IMR-90 (cell line): ENCODE data around the gene SLC44A1. TPM values are rescaled to one million over a fixed set of nuclear protein-coding genes. Genes with fewer than 3 reads are reported as not detected.

Experiments used
- ATAC-seq: fragments of 200-7000 bp; cut with Tn5 transposase; 2 replicates; pipeline ENCODE4 v1.9.1; 2020; ENCODE audit warnings: low read depth, mild to moderate bottlenecking, moderate library complexity
- BruUV-seq: library from RNA; stranded (reverse); fragments of 400-500 nt; replicated peaks from 2 replicates; lab custom pipeline; 2021; lab: Mats Ljungman, UMichigan
- CTCF ChIA-PET: fragments of 300-600 bp; formaldehyde crosslinking; extraction: SDS; loops from one replicate; lab custom pipeline; 2021; ENCODE audit warnings: antibody characterized with exemption; lab: Yijun Ruan, JAX
- POLR2A ChIA-PET: fragments of 300-600 bp; sonication (Branson Sonifier 250); formaldehyde crosslinking; loops from one replicate; lab custom pipeline; 2022; ENCODE audit warnings: antibody characterized with exemption; ENCODE audit not compliant: unreplicated experiment; lab: Charles Lee
- DNase-seq: peaks from one replicate; pipeline ENCODE4 v3.0.0; 2013
- H2AFZ ChIP-seq: replicated peaks from 2 replicates; pipeline ENCODE3; 2013; ENCODE audit warnings: low read length, mild to moderate bottlenecking; ENCODE audit not compliant: poor library complexity
- H2AK5ac ChIP-seq: 2 replicates; pipeline ENCODE4 v1.6.1; 2013; ENCODE audit warnings: low read depth, low read length, inconsistent platforms
- H2AK9ac ChIP-seq: replicated peaks from 2 replicates; pipeline ENCODE3; 2013; ENCODE audit warnings: mild to moderate bottlenecking, low read depth, low read length, moderate library complexity; ENCODE audit not compliant: poor library complexity
- H2BK120ac ChIP-seq: 2 replicates; pipeline ENCODE4 v1.6.1; 2013; ENCODE audit warnings: low read depth, low read length, inconsistent platforms
- H2BK15ac ChIP-seq: 3 replicates; pipeline ENCODE4 v1.6.1; 2013; ENCODE audit warnings: low read depth, low read length, inconsistent platforms
- H2BK20ac ChIP-seq: 2 replicates; pipeline ENCODE4 v1.6.1; 2013; ENCODE audit warnings: low read depth, mild to moderate bottlenecking, inconsistent platforms, low read length, moderate library complexity
- H2BK5ac ChIP-seq: 2 replicates; pipeline ENCODE4 v1.6.1; 2013; ENCODE audit warnings: mild to moderate bottlenecking, low read depth, low read length, inconsistent platforms; ENCODE audit not compliant: poor library complexity, severe bottlenecking
- H3K14ac ChIP-seq: replicated peaks from 2 replicates; pipeline ENCODE4 v1.6.1; 2013; ENCODE audit warnings: low read depth, low read length, inconsistent platforms
- H3K18ac ChIP-seq: 2 replicates; pipeline ENCODE4 v1.6.1; 2013; ENCODE audit warnings: low read depth, low read length, control low read depth
- H3K23ac ChIP-seq: 2 replicates; pipeline ENCODE4 v1.6.1; 2013; ENCODE audit warnings: low read depth, low read length, inconsistent platforms
- H3K27ac ChIP-seq: 2 replicates; pipeline ENCODE4 v1.5.1; 2013; ENCODE audit warnings: mild to moderate bottlenecking, control low read depth, low read length; ENCODE audit not compliant: insufficient read depth
- H3K27me3 ChIP-seq: 2 replicates; pipeline ENCODE4 v1.6.1; 2013; ENCODE audit warnings: low read length; ENCODE audit not compliant: control insufficient read depth, insufficient read depth
- H3K36me3 ChIP-seq: 2 replicates; pipeline ENCODE4 v1.6.1; 2013; ENCODE audit warnings: low read length, mixed read lengths; ENCODE audit not compliant: control insufficient read depth, insufficient read depth
- H3K4ac ChIP-seq: 2 replicates; pipeline ENCODE4 v1.6.1; 2013; ENCODE audit warnings: low read depth, low read length, inconsistent platforms
- H3K4me1 ChIP-seq: 2 replicates; pipeline ENCODE4 v1.6.1; 2013; ENCODE audit warnings: low read length, mixed read lengths; ENCODE audit not compliant: control insufficient read depth, insufficient read depth
- H3K4me2 ChIP-seq: 2 replicates; pipeline ENCODE4 v1.6.1; 2013; ENCODE audit warnings: low read depth, mild to moderate bottlenecking, control low read depth, low read length, moderate library complexity
- H3K4me3 ChIP-seq: 2 replicates; pipeline ENCODE4 v1.5.1; 2013; ENCODE audit warnings: low read depth, mild to moderate bottlenecking, control low read depth, low read length, moderate library complexity; ENCODE audit not compliant: insufficient read depth
- H3K56ac ChIP-seq: 2 replicates; pipeline ENCODE4 v1.6.1; 2013; ENCODE audit warnings: low read length, inconsistent platforms; ENCODE audit not compliant: insufficient read depth; ENCODE audit errors: extremely low read depth
- H3K79me1 ChIP-seq, 2 experiments: 2 replicates each; pipeline ENCODE4 v1.6.1; 2013; ENCODE audit warnings: low read length in 2 of 2, inconsistent platforms in 1 of 2, low read depth in 1 of 2
- H3K9ac ChIP-seq: 2 replicates; pipeline ENCODE4 v1.6.1; 2013; ENCODE audit warnings: low read depth, low read length, control low read depth
- H3K9me1 ChIP-seq: 2 replicates; pipeline ENCODE4 v1.6.1; 2013; ENCODE audit warnings: low read length, inconsistent platforms; ENCODE audit not compliant: insufficient read depth
- H3K9me3 ChIP-seq: 2 replicates; pipeline ENCODE4 v1.6.1; 2013; ENCODE audit warnings: low read length; ENCODE audit not compliant: control insufficient read depth, insufficient read depth
- H4K20me1 ChIP-seq: 2 replicates; pipeline ENCODE4 v1.6.1; 2013; ENCODE audit warnings: low read length, inconsistent platforms; ENCODE audit not compliant: insufficient read depth
- H4K5ac ChIP-seq: 2 replicates; pipeline ENCODE4 v1.6.1; 2013; ENCODE audit warnings: mild to moderate bottlenecking, low read depth, low read length, control low read depth
- H4K8ac ChIP-seq, 2 experiments: 2 replicates each; pipeline ENCODE4 v1.6.1; 2013; ENCODE audit warnings: low read depth in 2 of 2, low read length in 2 of 2, control low read depth in 1 of 2, inconsistent platforms in 1 of 2
- H4K91ac ChIP-seq: 2 replicates; pipeline ENCODE4 v1.6.1; 2013; ENCODE audit warnings: low read depth, low read length, inconsistent platforms; ENCODE audit not compliant: insufficient read depth
- BHLHE40 ChIP-seq: fragments of 150-350 bp; IDR thresholded peaks from 2 replicates; pipeline ENCODE4 v1.6.1; 2016; ENCODE audit warnings: mild to moderate bottlenecking, low read depth, low read length
- CEBPB ChIP-seq: IDR thresholded peaks from 2 replicates; pipeline ENCODE4 v1.6.1; 2012; ENCODE audit warnings: low read depth, low read length, improper control_type of control experiment
- CHD1 ChIP-seq: IDR thresholded peaks from 2 replicates; pipeline ENCODE4 v1.6.1; 2012; ENCODE audit warnings: low read depth, low read length, improper control_type of control experiment
- CTCF ChIP-seq: conservative IDR thresholded peaks from 2 replicates; pipeline ENCODE4 v1.5.1; 2012; ENCODE audit warnings: mild to moderate bottlenecking, low read depth, low read length, improper control_type of control experiment
- ELK1 ChIP-seq: fragments of 150-350 bp; IDR thresholded peaks from 2 replicates; pipeline ENCODE4 v1.6.1; 2016; ENCODE audit warnings: low read depth, mild to moderate bottlenecking, low read length, moderate library complexity, borderline replicate concordance
- FOS ChIP-seq: fragments of 150-350 bp; IDR thresholded peaks from 2 replicates; pipeline ENCODE4 v1.6.1; 2016; ENCODE audit warnings: low read depth, low read length
- MAFK ChIP-seq: IDR thresholded peaks from 2 replicates; pipeline ENCODE4 v1.6.1; 2012; ENCODE audit warnings: low read depth, low read length, improper control_type of control experiment
- MAZ ChIP-seq: IDR thresholded peaks from 2 replicates; pipeline ENCODE4 v1.6.1; 2012; ENCODE audit warnings: low read depth, mild to moderate bottlenecking, low read length, improper control_type of control experiment, moderate library complexity, borderline replicate concordance
- MXI1 ChIP-seq: IDR thresholded peaks from 2 replicates; pipeline ENCODE4 v1.6.1; 2012; ENCODE audit warnings: low read depth, mild to moderate bottlenecking, low read length, moderate library complexity, borderline replicate concordance
- NFE2L2 ChIP-seq: fragments of 150-350 bp; IDR thresholded peaks from 2 replicates; pipeline ENCODE4 v1.6.1; 2016; ENCODE audit warnings: low read depth, mild to moderate bottlenecking, low read length
- POLR2A ChIP-seq: IDR thresholded peaks from 2 replicates; pipeline ENCODE4 v1.6.1; 2012; ENCODE audit warnings: mild to moderate bottlenecking, low read depth, low read length
- RAD21 ChIP-seq: IDR thresholded peaks from 2 replicates; pipeline ENCODE4 v1.6.1; 2012; ENCODE audit warnings: low read length, improper control_type of control experiment
- RCOR1 ChIP-seq: IDR thresholded peaks from 2 replicates; pipeline ENCODE4 v1.6.1; 2012; ENCODE audit warnings: mild to moderate bottlenecking, low read length, improper control_type of control experiment; ENCODE audit not compliant: insufficient replicate concordance
- RFX5 ChIP-seq: IDR thresholded peaks from 2 replicates; pipeline ENCODE4 v1.8.0; 2012; ENCODE audit warnings: low read depth, mild to moderate bottlenecking, low read length, moderate library complexity
- SMC3 ChIP-seq: fragments of 150-350 bp; IDR thresholded peaks from 2 replicates; pipeline ENCODE4 v1.6.1; 2016; ENCODE audit warnings: low read depth, mild to moderate bottlenecking, antibody characterized with exemption, low read length, moderate library complexity
- USF2 ChIP-seq: fragments of 150-350 bp; IDR thresholded peaks from 2 replicates; pipeline ENCODE4 v1.6.1; 2017; ENCODE audit warnings: mild to moderate bottlenecking, antibody characterized with exemption, low read length, low read depth
- WGBS, 2 experiments: methylation state at CpG; one replicate each; pipeline versions ENCODE4 v1.1.5 to v1.1.7; 2013; ENCODE audit warnings: missing lambda C conversion rate in 2 of 2; ENCODE audit not compliant: insufficient read length in 1 of 2; ENCODE audit errors: extremely low coverage in 2 of 2; 5-methylcytosine and 5-hydroxymethylcytosine counted together
- dilution Hi-C: fragments of 300-500 bp; cut with HindIII; formaldehyde crosslinking; loops from one replicate; pipeline ENCODE4 v1.14.3; 2018; ENCODE audit warnings: low sequenced_read_pairs; ENCODE audit not compliant: unreplicated experiment
- in situ Hi-C: fragments of 300-500 bp; cut with MboI; formaldehyde crosslinking; loops from 3 replicates; pipeline ENCODE4 v1.14.3; 2019; ENCODE audit warnings: low sequenced_read_pairs, inconsistent platforms, mixed read lengths
- intact Hi-C: fragments of 100-400 bp; cut with micrococcal nuclease; formaldehyde crosslinking; loops from 2 replicates; pipeline ENCODE4 v1.10.0; 2022
- polyA plus RNA-seq, 3 experiments: library from polyadenylated mRNA; depleted of rRNA; stranded (reverse); fragments of >200 nt; gene quantifications; 2 replicates each; pipeline ENCODE4 v1.2.3, GENCODE V29; 2012; ENCODE audit warnings: low replicate concordance in 1 of 3
- total RNA-seq: library from RNA; depleted of rRNA; stranded (reverse); fragments of >200 nt; gene quantifications from 2 replicates; pipeline ENCODE4 v1.2.3, GENCODE V29; 2012

SLC44A1 gene
- total and polyA plus RNA-seq, 2 of the 4 experiments (the other 2 are of a cell fraction), result 5.2 to 21.7 TPM

GRCh38 chr9:105357937-105358336, 113.5 kb downstream of the SLC44A1 start:
- Histone ChIP-seq H3K4me1 (0 out of 2 replicates have a peak, but pooled peaks cover 2% of the 10 kb centered on the region), H3K18ac (no peak overlapping the region), H2BK20ac (no peak overlapping the region), H3K79me1 (no peaks in the 10 kb centered on the region), H3K27me3 (no peaks in the 10 kb centered on the region), H2AFZ (no peak overlapping the region), H4K20me1 (no peaks in the 10 kb centered on the region), H2BK120ac (no peak overlapping the region), H3K4me3 (no peak overlapping the region), H3K56ac (no peak overlapping the region), H2AK5ac (no peak overlapping the region), H2AK9ac (no peak overlapping the region), H3K9me3 (no peaks in the 10 kb centered on the region), H3K4me2 (no peak overlapping the region), H4K5ac (no peak overlapping the region), H3K4ac (no peak overlapping the region), H2BK15ac (no peak overlapping the region), H3K23ac (no peak overlapping the region), H2BK5ac (no peak overlapping the region), H4K91ac (no peak overlapping the region), H3K9ac (no peak overlapping the region), H3K36me3 (peaks cover 8% of the 10 kb centered on the region; the same call in 1 of the 2 replicates), H3K14ac (no peak overlapping the region), H3K9me1 (peaks cover 4% of the 10 kb centered on the region; the same call in 1 of the 2 replicates), H4K8ac (no peak overlapping the region), H3K27ac (no peak overlapping the region)
- in situ Hi-C loops, result no loop called here
- no peak for DNase-seq
- intact Hi-C loops, result no loop called here
- WGBS, 2 experiments, result no CpG with 5 or more reads among the region's 3 CpGs
- dilution Hi-C loops, result no loop called here
- no TSS peak for BruUV-seq
- POLR2A ChIA-PET, result no interaction called here
- CTCF ChIA-PET, result no interaction called here
- ATAC-seq, result no peak
- TF ChIP-seq FOS, result no peak
- no peak for TF ChIP-seq SMC3
- TF ChIP-seq MAFK, result no peak
- no peak for TF ChIP-seq MAZ
- TF ChIP-seq CTCF, result no peak
- TF ChIP-seq POLR2A, result no peak
- TF ChIP-seq ELK1, result no peak
- TF ChIP-seq RAD21, result no peak
- TF ChIP-seq MXI1, result no peak
- TF ChIP-seq RCOR1, result no peak
- TF ChIP-seq RFX5, result no peak
- no peak for TF ChIP-seq NFE2L2
- TF ChIP-seq CHD1, result no peak
- no peak for TF ChIP-seq CEBPB
- no peak for TF ChIP-seq USF2
- no peak for TF ChIP-seq BHLHE40
